Femur (tissue), 1 donor: ENCODE results near the gene KLHL22.
"Not testable (repeated sequence)": the region's sequence is repeated elsewhere in the genome, so short reads cannot be mapped to it uniquely, and the experiment has no call there.

Experiments used
- DNase-seq: peaks from one replicate; pipeline ENCODE4 v3.0.0-alpha.2; 2017

Gene KLHL22

GRCh38 chr22:20499769-20500168 lies 4.2 kb upstream of the KLHL22 start:
- DNase-seq, result no peak

DNA sequence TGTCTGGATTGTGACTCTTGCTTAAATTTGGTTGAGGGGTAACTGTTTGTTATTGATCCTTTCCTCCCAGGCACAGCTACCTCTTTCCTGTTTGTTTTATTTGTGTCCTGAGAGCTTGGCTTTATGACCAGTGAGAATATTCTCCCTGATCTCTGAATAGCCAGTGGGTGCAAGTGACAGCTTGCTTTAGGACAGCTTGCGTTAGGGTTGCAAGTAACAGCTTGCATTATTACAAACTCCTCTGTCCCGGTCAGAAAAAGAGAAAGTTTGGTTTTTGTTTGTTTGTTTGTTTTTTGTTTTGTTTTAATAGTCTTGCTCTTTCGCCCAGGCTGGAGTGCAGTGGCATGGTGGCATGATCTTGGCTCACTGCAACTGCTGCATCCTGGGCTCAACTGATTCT lies 3.3 kb upstream of the KLHL22 start:
- no peak for DNase-seq

DNA sequence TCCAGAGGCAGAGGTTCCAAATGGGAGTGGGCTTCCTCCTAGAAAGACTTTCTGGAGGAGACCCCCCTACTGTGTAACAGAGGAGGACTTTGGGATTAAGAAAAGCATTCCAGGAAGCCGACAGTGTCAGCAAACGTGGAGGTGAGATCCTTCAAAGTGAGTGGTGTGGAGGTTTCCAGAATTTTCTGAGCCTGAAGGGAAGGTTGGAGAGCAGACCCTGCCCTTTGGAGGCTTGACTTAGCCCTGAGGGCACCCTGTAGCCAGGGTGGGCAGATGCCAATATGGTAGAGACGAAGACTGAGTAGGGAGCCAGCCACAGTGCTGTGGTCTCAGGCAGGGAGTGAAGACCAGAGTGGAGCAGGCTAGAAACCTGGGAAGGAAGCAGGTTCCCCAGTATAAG lies 1.8 kb upstream of the KLHL22 start:
- DNase-seq, result no peak

DNA sequence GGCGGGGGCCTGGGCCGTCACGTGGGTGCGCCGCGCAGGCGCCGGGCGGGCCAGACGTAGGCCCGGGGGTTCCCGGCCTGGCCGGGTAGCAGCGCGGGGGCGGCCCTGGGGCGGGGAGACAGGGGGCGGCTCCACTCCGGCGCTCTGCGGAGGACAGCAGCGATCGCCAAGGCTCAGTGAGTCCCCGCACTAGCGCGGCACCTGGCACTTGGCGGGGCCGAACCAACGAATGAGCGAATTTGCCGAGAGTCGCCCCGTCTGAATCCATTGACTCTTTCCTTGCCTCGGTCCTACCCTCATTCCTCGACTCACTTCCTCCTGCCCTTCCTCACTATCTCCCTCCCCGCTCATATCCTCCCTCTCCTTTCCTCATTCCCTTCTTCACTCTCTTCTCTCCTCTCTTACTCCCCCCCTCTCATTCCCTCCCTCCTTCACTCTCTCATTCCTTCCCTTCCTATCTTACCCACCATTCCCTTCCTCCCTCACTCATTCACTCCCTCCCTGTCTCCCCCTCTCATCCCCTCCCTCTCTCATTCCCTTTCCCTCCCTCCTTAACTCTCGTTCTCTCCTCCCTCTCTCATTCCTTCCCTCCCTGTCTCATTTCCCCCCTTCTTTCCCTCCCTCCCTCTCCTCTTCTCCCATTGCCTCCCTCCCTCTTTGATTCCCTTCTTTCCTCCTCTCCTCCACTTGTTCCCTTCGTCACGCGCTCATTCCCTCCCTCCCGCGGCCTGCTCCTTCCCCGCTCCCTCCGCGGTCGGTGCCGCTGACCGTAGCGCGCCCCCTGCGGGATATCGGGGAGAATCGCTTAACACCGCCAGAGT lies 476 bp upstream of the KLHL22 start:
- DNase-seq, result peak; percentile 96

DNA sequence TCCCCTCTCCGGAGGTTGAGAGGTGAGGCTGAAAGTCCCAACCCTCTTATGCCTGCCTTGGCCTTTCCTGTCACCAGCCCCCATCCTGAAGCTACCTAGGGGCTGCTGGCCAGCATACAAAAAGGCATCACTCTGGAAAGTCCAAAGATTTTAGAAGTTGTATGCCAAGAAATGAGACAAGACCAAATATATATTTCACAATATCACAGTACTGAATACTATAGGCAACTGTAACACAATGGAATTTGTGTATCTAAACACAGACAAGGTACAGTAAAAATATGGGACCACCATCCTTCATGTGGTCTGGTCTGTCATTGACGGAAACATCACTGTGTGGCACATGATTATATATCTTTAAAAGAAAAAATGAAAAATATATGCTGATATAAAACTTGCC lies 4.2 kb downstream of the KLHL22 start:
- no peak for DNase-seq

GRCh38 chr22:20490941-20491307 lies 4.7 kb downstream of the KLHL22 start:
- no peak for DNase-seq

DNA sequence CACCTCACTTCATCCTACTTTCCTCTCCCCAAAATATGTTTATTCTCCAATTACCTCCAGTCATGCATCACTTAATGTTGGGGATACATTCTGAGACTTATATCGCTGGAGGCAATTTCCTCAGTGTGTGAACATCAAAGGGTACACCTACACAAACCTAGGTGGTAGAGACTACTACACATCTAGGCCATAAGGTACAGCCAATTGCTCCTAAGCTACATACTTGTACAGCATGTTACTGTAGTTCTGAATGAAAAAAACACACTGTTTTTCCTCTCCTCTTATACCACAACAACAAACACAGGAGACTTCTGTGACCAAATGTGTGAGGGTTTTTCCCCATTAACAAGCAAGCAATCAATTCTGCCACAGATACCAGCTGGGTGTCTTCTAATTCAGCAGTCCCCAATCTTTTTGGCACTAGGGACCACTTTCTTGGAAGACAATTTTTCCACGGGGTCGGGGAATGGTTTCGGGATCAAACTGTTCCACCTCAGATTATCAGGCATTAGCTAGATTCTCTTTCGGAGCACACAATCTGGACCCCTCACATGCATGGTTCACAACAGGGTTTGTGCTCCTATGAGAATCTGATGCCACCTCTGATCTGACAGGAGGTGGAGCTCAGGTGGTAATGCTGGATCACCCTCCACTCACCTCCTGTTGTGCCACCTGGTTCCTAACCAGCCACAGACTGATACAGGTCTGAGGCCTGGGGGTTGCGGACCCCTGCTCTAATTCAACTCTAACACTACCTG lies 5.2 kb downstream of the KLHL22 start:
- DNase-seq, result no peak

DNA sequence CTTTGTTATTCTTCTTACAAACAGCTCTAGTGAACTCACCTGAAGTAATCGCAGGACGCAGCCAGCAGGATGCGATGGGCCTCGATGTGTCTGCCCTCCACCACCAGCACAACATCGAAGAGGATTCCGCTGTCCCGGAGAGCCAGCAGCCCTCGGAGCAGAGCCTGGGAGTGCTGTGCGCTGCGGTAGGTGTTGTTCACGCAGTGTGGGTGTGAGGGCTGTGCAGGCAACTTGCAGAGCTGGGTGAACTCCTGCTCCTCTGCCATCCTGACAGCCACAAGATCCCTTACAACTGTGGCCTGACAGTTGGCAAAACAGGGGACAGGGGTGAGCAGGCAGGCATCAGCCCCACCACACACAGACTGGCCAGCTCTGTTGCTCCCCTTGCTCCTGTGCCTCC lies 6.6 kb downstream of the KLHL22 start:
- DNase-seq, result no peak

DNA sequence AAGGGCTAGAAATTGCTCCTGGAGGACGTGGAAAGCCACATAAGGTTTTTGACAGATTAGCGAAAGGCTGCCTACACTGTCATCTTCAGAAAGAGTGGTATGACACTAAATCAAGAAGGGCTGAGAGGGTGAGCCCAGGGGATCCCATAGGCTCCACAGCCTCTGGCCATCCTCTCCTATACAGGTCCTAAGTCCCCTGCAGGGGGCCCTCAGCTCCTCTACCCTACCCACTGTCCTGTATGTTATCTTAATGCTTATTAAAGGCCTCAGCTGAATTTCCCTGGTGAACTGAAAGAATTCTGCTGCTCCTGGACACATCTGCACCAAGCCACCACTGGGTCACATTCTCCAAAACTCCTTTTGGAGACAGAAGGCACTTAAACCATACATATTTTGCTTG lies 7.9 kb downstream of the KLHL22 start:
- no peak for DNase-seq

GRCh38 chr22:20486229-20486628 lies 9.4 kb downstream of the KLHL22 start:
- DNase-seq, result no peak

DNA sequence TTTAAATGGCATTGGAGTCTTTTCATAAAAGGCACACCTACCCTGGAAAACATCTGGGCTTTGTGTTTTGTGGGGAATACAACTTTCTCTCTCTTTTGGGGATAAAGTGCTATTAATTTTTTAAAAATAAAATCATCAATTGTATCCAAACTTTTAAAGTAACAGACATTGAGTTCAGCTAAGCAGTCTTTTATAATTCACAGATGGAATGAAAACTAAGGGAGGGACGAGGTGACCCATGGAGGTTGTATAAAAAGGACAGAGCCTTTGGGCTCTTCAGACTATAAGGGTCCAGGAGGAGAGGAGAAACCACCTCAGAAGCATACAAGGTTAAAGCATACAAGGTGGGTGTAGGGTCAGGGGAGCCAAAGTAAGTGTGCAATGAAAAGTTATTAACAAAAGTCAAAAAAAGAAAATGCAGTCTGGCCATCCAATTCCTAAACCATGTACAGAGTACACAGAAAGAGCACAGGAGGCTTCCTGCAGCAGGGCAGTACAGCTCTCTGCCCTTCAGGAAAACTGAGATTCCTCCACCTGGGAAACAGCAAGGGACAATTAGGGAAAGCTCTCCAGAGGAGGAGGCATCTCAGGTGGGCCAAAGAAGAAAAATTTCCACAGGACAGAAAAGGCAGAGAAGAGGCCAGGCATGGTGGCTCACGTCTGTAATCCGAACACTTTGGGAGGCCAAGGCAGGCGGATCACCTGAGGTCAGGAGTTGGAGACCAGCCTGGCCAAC lies 10.5 kb downstream of the KLHL22 start:
- DNase-seq, result no peak

- DNase-seq, result no peak
Observed at GRCh38 chr22:20483771-20484170, 11.8 kb downstream of the KLHL22 start.

GRCh38 chr22:20483143-20483506 lies 12.5 kb downstream of the KLHL22 start:
- DNase-seq, result not testable (repeated sequence)

DNA sequence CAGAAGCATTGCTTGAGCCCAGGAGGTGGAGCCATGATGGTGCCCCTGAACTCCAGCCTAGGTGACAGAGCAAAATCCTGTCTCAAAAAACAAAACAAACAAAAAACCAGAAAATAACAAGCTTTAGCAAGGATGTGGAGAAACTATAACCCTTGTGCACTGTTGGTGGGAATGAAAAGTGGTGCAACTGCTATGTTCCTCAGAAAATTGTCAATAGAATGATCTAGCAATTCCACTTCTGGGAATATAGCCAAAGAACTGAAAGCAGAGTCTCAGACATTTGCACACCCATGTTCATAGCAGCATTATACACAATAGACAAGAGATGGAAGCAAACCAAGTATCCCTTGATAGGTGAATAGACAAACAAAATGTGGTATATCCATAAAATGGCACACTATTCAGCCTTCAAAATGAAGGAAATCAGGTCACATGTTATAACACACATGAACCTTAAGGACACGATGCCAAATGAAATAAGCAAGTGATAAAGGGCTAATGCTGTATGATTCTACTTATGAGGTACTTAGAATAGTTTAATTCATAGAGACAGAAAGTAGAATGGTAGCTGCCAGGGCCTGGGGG lies 15.9 kb downstream of the KLHL22 start:
- DNase-seq, result no peak

DNA sequence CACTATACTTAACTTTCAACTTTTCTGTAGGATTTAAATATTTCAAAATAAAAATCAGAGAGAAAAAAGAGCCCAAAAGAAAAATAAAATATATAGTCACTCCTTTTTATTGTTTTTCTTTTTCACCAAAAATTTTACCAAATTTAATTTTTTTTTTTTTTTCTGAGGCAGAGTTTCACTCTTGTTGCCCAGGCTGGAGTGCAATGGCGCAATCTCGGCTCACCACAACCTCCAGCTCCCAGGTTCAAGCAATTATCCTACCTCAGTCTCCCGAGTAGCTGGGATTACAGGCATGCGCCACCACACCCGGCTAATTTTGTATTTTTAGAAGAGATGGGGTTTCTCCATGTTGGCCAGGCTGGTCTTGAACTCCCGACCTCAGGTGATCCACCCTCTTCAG lies 17.5 kb downstream of the KLHL22 start:
- not testable (repeated sequence) for DNase-seq

DNA sequence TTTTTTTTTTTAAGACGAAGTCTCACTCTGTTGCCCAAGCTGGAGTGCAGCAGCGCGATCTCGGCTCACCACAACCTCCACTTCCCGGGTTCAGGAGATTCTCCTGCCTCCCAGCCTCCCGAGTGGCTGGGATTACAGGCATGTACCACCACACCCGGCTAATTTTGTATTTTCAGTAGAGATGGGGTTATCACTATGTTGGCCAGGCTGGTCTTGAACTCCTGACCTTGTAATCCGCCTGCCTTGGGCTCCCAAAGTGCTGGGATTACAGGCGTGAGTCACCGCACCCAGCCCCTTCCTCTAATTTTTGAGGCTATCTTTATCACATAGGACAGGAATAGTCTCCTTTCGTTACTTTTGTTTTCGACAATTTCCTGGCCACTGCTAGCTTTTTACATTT lies 20.0 kb downstream of the KLHL22 start:
- DNase-seq, result not testable (repeated sequence)

GRCh38 chr22:20475115-20475436 lies 20.5 kb downstream of the KLHL22 start:
- DNase-seq, result no peak

DNA sequence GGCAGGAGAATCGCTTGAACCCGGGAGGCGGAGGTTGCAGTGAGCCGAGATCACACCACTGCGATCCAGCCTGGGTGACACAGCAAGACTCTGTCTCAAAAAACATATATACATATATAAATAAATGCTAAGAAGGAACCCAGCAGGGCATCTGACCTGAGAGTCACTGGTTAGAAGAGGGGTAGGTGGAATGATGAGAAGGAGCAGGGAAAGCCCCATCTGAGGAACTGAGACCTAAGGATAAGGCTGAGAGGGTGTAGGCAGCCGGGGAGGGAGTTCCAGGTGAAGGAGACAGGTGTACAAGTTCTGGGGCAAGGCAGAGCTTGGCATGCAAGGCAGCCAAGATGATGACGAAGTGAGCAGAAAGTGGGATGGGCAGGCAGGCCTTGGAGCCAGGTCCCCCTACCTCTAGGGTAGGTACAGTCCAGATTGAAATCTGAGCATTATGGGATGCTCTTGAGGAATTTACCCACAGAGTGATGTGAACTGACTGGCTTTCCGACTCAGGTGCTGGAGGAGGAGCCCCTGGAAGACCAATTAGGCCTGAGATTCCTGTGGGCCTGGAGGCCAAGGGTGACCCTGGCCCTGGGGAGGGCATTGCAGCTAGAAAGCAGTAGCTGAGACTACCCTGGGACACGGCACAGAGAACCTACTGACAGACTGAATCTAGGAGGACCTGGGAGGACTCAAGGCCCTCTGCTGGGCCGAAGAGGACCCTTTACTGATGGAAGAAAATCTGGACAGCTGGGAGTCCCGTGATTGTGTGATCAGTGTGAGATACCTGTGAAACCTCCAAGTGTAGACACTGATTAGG lies 22.8 kb downstream of the KLHL22 start:
- no peak for DNase-seq

DNA sequence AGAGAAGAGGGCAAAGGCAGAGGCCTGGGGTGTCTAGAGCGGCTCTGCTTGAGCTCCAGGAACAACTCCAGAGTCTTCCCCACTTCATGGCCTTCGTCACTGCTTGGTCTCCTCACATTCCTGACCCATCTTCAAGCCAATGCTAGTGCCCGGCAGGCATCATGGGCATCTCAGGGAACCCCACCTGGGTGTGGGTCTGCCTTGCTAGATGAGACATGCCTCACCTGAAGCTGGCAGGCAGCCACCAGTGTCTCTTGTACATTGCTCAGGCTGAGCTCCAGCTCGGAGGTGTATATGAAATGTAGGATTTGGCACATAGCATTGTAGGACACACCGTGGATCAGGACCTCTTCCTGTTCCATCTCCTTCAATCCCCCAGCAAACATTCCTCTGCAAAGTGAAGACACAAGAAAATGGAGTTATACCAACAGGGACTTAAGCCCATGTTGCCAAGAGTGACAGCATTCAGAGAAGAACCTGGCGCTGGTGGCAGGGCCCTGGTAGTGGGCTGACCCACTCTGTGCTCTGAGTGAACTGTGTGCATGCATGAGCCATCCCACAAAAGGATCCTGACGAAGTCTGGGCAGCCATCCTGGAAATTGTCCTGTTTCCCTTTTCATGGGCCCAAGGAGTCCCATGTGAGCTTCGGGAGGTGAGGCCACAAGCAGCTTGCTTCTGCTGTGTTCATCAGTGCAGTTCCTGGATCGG lies 24.3 kb downstream of the KLHL22 start:
- DNase-seq, result no peak

DNA sequence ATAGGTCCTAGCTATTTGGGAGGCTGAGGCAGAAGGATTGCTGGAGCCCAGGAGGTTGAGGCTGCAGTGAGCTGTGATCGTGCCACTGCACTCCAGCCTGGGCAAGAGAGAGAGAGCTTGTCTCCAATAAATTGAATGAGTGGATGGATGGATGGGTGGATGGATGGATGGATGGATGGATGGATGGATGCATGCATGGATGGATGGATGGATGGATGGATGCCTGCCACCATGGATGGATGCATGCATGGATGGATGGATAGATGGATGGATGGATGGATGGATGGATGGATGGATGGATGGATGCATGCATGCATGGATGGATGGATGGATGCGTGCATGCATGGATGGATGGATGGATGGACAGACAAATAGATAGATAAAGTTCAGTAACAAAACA lies 25.1 kb downstream of the KLHL22 start:
- not testable (repeated sequence) for DNase-seq

DNA sequence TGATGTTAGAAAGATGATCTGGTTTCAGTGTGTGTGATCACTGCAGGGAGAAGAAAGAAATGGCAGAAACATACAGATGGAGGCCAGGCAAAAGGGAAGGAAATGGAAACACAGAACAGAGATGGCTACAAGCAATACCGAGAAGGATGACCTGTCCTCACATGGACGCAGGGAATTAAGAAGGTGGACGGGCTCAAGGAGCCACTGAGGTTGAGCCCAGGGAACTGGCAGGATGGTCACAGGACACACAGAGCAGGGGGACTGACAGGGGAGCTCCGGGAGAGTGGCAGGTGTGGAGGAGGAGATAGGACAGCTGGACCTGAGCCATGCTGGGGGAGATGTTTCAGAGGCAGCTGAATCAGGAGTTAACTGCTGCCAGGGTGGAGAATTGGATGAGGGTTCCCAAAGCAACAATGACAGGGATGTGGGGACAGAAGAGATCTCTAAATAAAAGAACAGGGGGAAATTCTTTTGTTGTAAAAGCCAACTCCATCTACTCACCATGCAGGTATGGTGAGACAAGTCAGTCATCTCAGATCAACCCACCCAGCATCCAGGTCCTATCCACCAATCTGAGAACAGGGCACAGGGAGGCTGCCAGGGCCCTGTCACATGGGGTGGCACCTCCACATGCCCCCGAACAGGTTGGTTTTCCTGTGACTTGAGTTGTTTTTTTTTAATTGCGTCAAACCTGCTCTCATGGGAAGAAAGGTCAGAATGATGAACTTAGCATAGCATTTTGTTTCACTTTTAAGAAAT lies 26.3 kb downstream of the KLHL22 start:
- DNase-seq, result no peak
